Pulmonary artery endothelial cell (primary cell): ENCODE measurements around the gene FNDC3B. TPM values are rescaled to one million over a fixed set of nuclear protein-coding genes. Genes with fewer than 3 reads are reported as not detected.

Experiments used
- DNase-seq: peaks from one replicate; pipeline ENCODE4 v3.0.0-alpha.2; 2011; ENCODE audit warnings: low read depth, low spot score
- total RNA-seq: library from RNA; depleted of rRNA; stranded (reverse); fragments of >200 nt; gene quantifications from 2 replicates; pipeline ENCODE4 v1.2.3, GENCODE V29; 2014

FNDC3B gene
- total RNA-seq, 1 donor from 2014 or later = 106 TPM

- DNase-seq = no peak
Measured at GRCh38 chr3:172280406-172281051, 241.2 kb downstream of the FNDC3B start.

- no peak for DNase-seq
Measured at GRCh38 chr3:172281884-172282283, 242.5 kb downstream of the FNDC3B start.

GRCh38 chr3:172282850-172283249, 243.5 kb downstream of the FNDC3B start:
- DNase-seq = no peak

DNA sequence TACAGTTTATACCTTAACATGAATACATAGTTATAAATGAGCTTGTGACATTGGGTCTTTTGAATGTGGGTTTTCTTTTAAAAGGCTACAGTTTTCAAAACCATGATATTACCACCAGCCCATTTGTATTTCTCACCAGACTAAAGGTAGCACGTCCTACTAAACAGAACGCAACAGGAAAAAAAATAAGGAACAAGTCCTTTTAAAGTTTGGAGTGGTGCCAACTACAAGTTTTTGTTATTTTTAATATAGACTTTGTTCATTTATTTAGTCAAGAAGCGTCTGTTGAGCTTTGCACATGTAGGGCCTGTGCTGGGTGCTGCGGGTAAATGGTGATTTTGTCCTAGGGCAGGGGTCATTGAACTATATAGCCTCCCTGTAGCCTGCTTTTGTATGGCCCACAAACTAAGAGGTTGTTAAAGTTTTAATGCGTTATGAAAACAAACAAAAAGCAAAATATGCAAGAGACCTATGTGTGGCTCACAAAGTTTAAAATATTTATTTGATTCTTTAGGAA, 244.5 kb downstream of the FNDC3B start:
- DNase-seq = no peak

- no peak for DNase-seq
Measured at GRCh38 chr3:172285844-172286243, 246.5 kb downstream of the FNDC3B start.

DNA sequence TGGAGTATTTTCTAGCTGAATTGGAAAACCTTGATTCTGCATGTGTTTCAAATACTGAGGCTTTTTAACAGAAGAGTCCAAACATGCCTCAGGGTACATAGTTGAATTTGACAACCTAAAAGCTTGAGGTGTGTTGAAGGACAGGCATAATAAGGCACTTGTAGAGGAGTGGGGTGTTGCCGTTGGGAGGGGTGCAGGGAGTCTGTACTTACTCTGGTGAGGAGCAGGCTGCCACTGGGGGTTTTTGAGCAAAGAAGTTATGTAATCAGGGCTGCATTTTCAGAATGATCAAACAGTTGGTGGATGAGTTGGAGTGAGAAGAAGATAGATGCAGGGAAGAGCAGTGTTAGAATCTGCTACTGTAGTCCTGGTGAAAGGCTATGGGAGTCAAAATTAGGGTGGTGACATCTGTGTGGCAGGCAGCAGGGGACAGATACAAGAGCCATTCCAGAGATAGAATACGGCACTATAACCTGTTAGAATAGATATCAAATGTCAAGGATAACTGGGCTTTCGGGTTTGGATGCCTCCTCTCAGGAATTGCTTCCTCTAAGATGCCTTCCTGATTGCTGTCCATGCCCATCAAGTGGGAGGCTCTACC, 247.3 kb downstream of the FNDC3B start:
- no peak for DNase-seq

GRCh38 chr3:172287937-172288477, 248.6 kb downstream of the FNDC3B start:
- DNase-seq = no peak

DNA sequence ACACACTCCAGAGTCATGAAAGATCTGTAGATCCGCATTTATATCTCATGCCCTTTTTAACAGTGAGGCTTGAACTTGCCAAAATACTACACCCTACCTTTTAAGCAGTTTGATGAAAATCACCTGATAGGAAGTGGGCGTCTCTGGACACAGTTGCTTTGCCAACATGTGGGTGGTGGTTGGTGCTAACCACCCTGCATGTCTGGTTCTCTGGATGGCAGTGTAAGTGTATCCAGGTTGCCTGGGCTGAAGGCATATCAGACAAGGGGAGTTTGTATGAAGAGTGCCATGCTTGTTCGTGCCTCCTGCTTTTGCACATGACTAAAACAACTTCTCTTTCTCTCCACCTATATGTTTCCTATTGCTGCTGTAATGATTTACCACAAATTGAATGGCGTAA, 249.3 kb downstream of the FNDC3B start:
- DNase-seq = no peak

DNA sequence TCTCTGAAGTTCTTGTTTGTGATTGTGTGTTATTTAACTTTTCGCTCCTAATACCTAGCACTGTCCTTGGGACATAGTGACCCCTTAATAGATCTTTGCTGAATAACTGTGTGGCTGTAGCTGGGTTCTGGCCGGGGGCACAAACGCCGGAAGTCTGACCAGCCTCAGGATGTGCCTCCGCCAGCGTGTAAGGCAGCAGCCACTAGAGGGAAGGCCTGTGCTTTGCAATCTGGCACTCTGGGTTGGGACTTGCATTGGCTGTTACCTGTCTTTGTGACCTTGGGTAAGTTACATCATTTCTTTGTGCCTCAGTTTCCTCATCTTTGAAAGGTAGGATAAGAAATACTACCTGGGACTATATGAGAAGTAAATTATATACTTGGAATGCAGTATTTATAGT, 250.2 kb downstream of the FNDC3B start:
- DNase-seq = no peak

GRCh38 chr3:172290457-172290856, 251.1 kb downstream of the FNDC3B start:
- no peak for DNase-seq

DNA sequence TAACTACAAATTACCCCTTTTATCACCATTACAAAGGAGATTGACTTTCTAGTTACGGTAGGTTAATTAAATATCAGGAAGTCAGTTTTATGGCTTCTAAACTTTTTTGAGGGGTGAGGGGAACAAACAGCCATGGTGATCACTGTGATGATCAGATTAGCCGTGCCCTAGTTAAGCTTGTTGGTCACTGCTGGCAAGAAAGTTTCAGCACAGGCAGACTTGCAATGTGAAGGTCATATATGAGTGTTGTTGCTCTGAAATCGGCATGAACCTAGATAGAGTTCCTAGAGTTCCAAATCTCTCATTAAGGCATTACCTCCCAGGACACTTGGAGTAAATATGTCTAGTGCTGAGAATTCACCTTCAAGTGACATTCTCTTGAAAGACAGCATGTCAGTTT, 252.3 kb downstream of the FNDC3B start:
- DNase-seq = no peak

GRCh38 chr3:172292422-172292821, 253.0 kb downstream of the FNDC3B start:
- DNase-seq = no peak

DNA sequence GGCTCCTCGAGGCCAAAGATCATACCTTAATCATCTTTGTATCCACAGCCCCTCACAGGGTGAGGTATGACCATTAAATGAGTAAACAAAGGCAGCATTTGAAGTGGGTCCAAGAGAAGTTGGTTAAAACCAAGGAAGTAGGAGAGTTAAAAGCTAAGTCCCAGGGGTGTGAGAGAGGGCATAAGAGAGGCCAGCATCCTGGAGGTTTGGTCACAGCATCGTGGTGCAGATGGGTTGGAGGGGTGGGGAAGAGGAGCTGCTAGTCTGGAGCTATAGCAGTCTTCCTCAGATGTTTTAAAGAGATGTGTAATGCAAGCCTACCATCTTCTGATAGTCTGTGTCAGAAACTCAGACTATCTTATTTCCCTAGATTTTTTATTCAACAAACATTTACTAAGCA, 253.7 kb downstream of the FNDC3B start:
- no peak for DNase-seq

DNA sequence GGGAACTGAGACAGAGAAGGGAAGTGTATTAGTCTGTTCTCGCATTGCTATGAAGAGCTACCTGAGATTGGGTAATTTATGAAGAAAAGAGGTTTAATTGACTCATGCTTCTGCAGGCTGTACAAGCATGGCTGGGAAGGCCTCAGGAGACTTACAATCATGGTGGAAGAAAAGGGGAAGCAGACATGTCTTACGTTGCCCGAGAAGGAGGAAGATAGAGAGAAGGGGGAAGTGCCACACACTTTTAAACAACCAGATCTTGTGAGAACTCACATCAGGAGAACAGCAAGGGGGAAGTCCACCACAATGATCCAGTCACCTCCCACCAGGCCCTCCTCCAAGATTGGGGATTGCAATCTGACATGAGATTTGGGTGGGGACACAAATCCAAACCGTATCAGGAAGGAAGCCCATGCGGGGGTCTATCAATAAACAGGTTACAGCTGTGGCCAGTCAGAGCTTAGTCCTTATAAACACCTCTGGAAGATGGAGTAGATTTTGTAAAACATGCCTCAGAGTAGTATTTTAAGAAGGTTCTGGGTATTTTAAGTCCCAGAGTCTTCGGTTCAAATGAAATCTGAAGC, 254.9 kb downstream of the FNDC3B start:
- DNase-seq = no peak

DNA sequence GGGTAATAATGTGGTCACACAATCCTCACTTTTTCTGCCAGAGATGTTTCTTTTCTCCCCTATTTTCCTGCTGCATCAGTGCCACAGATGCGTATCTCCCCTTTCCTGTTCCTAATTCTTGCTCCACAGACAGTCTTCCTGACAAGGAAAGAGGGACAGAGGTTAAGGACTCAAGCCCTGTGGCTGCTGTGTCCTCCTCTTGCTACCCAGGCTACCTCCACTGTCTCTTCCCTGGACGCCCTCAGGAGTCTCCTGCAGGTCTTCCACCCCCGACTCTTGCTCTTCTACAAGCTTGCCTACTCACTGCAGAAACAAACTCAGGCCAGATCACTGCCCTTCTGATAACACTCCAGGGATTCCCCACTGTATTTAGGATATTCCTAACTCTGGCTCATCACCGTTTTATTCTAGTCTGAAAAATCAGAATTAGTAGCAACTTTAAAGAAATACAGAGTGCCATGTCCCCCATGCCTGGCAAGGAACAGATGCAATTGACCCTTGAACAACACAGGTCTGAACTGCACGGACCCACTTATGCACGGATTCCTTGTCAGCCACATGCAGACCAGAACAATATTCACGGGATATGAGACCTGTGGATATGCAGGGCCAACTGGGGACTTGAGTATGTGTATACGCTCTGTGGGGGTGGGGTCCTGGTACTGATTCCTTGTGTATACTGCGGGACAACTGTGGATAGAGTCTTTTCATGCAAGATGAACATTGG, 257.0 kb downstream of the FNDC3B start:
- no peak for DNase-seq

GRCh38 chr3:172296975-172297332, 257.6 kb downstream of the FNDC3B start:
- DNase-seq = no peak

DNA sequence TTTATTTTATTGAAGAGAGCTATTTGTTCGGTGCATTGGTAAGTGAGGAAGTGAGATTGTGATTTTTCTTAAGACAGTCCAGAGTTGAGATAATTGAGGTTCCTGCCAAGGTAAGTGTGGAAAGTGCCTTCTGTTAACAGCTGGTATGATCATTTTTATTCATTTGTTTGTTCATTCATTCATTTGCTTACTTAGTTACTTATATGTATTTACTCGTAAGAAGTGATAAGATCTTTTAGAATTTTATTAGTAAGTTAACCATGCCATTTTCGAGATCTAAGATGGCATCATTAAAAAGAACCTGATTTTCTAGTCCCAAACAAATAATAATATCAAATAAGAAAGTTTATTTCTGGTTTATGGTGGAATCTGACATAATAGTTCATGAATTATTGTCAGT, 258.9 kb downstream of the FNDC3B start:
- DNase-seq = no peak

DNA sequence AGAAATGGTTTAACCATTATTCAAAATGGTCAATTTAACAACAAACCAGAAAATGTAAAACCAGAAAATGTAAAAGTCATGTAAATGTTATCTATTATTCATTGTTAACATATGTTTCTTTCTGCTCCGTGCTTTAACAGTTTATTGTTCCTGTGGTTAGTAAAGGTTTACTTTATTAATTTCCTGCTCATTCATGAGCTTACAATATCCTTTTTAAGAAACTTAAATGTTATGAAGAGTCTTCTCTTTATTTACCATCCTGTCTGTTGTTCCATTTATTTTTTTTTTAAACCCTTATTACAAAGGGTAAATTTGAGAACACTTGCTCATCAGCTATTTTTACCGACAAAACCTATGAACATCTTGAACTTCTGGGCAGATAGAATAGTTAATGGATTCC, 260.8 kb downstream of the FNDC3B start:
- DNase-seq = no peak

- no peak for DNase-seq
Measured at GRCh38 chr3:172300862-172301261, 261.5 kb downstream of the FNDC3B start.

GRCh38 chr3:172302203-172302602, 262.8 kb downstream of the FNDC3B start:
- no peak for DNase-seq

GRCh38 chr3:172303181-172303580, 263.8 kb downstream of the FNDC3B start:
- no peak for DNase-seq

GRCh38 chr3:172303941-172304558, 264.7 kb downstream of the FNDC3B start:
- no peak for DNase-seq
